Thymus (tissue), 11 donors: ENCODE results near the gene BLVRB. TPM values are rescaled to one million over a fixed set of nuclear protein-coding genes. Genes with fewer than 3 reads are reported as not detected.
"Not testable (repeated sequence)": the region's sequence is repeated elsewhere in the genome, so short reads cannot be mapped to it uniquely, and the experiment has no call there.

ENCODE experiments used
- DNase-seq, 9 donors: peaks; one replicate each; pipeline ENCODE4 v3.0.0-alpha.2; 2013; ENCODE audit warnings: low spot score in 9 of 9, low read depth in 6 of 9, missing footprints in 1 of 9
- H3K27ac ChIP-seq, 2 donors: one replicate each; pipeline ENCODE4 v1.5.1; 2013; ENCODE audit warnings: control low read depth in 1 of 2, low read depth in 1 of 2, low read length in 1 of 2, mild to moderate bottlenecking in 1 of 2, moderate library complexity in 1 of 2
- H3K27me3 ChIP-seq, 2 donors: one replicate each; pipeline ENCODE4 v1.5.1; 2013; ENCODE audit warnings: low read length in 1 of 2; ENCODE audit not compliant: control insufficient read depth in 2 of 2, insufficient read depth in 1 of 2
- H3K36me3 ChIP-seq, 2 donors: one replicate each; pipeline ENCODE4 v1.5.1; 2013; ENCODE audit warnings: low read length in 1 of 2, mild to moderate bottlenecking in 1 of 2, moderate library complexity in 1 of 2; ENCODE audit not compliant: control insufficient read depth in 2 of 2, insufficient read depth in 2 of 2
- H3K4me1 ChIP-seq, 2 donors: one replicate each; pipeline ENCODE4 v1.5.1; 2013; ENCODE audit warnings: low read length in 2 of 2; ENCODE audit not compliant: control insufficient read depth in 2 of 2, insufficient read depth in 2 of 2
- H3K4me3 ChIP-seq, 2 donors: one replicate each; pipeline ENCODE4 v1.5.1; 2013; ENCODE audit warnings: low read length in 2 of 2, control low read depth in 1 of 2, mild to moderate bottlenecking in 1 of 2
- H3K9me3 ChIP-seq, 2 donors: one replicate each; pipeline ENCODE4 v1.5.1; 2013; ENCODE audit warnings: low read length in 1 of 2, mild to moderate bottlenecking in 1 of 2; ENCODE audit not compliant: control insufficient read depth in 2 of 2, insufficient read depth in 1 of 2
- WGBS: extraction: QIAGEN DNeasy Blood & Tissue Kit; methylation state at CpG from one replicate; pipeline ENCODE4 v1.1.7; 2013; 5-methylcytosine and 5-hydroxymethylcytosine counted together
- polyA plus RNA-seq: library from polyadenylated mRNA; stranded (reverse); fragments of 200-250 nt; gene quantifications from one replicate; pipeline ENCODE4 v1.2.3, GENCODE V29; 2013
- total RNA-seq: library from RNA; stranded (reverse); fragments of 120-200 nt; gene quantifications from one replicate; pipeline ENCODE4 v1.2.4, GENCODE V29; 2013
- donor health status: healthy.

The BLVRB gene
- total and polyA plus RNA-seq, 2 donors: 49.9 to 88.8 TPM

GRCh38 chr19:40460185-40460584, 5.4 kb downstream of the BLVRB start:
- peaks cover 0 to 11% of the 10 kb centered on the region in 2 donors for H3K27me3 ChIP-seq
- WGBS: 99% methylated on average over 3 of the region's 3 CpGs
- DNase-seq: no peak
- H3K27ac ChIP-seq: no peak overlapping the region
- H3K4me3 ChIP-seq: no peak overlapping the region
- no peaks in the 10 kb centered on the region for H3K36me3 ChIP-seq
- H3K9me3 ChIP-seq: no peaks in the 10 kb centered on the region
- H3K4me1 ChIP-seq: peaks cover 2 to 8% of the 10 kb centered on the region in 2 donors

- H3K4me1 ChIP-seq: peaks cover 0 to 2% of the 10 kb centered on the region in 2 donors
- H3K36me3 ChIP-seq: no peaks in the 10 kb centered on the region
- no peak overlapping the region for H3K27ac ChIP-seq
- no peaks in the 10 kb centered on the region for H3K27me3 ChIP-seq
- H3K4me3 ChIP-seq: no peak overlapping the region
- DNase-seq: no peak
- 97% methylated on average over 3 of the region's 3 CpGs for WGBS
- H3K9me3 ChIP-seq: no peaks in the 10 kb centered on the region
These were observed 7.0 kb downstream of the BLVRB start for GRCh38 chr19:40458597-40458974.

- WGBS: 95% methylated on average over 27 of the region's 27 CpGs
- DNase-seq: no peak
- Histone ChIP-seq H3K4me1 (peaks cover 0 to 2% of the 10 kb centered on the region in 2 donors), H3K36me3 (no peaks in the 10 kb centered on the region), H3K27ac (no peak overlapping the region), H3K4me3 (no peak overlapping the region), H3K27me3 (no peaks in the 10 kb centered on the region), H3K9me3 (no peaks in the 10 kb centered on the region)
These were observed 7.5 kb downstream of the BLVRB start for GRCh38 chr19:40457953-40458596.

- WGBS: 98% methylated on average over 5 of the region's 5 CpGs
- H3K4me1 ChIP-seq: peaks cover 0 to 2% of the 10 kb centered on the region in 2 donors
- no peaks in the 10 kb centered on the region for H3K9me3 ChIP-seq
- H3K27me3 ChIP-seq: no peaks in the 10 kb centered on the region
- H3K4me3 ChIP-seq: no peak overlapping the region
- H3K36me3 ChIP-seq: no peaks in the 10 kb centered on the region
- DNase-seq: no peak
- H3K27ac ChIP-seq: no peak overlapping the region
These were observed 8.5 kb downstream of the BLVRB start for GRCh38 chr19:40457048-40457447.

GRCh38 chr19:40453943-40454342, 11.6 kb downstream of the BLVRB start:
- WGBS: 99% methylated on average over 6 of the region's 6 CpGs
- not testable (repeated sequence) for H3K27me3 ChIP-seq, H3K27ac ChIP-seq, H3K4me3 ChIP-seq, DNase-seq, H3K9me3 ChIP-seq, H3K4me1 ChIP-seq, H3K36me3 ChIP-seq

- Histone ChIP-seq H3K27ac (peak overlapping the region in 1 of 2 donors; percentile 47), H3K36me3 (no peaks in the 10 kb centered on the region), H3K27me3 (no peaks in the 10 kb centered on the region), H3K9me3 (no peaks in the 10 kb centered on the region), H3K4me3 (no peak overlapping the region), H3K4me1 (no peaks in the 10 kb centered on the region)
- WGBS: 95% methylated on average over 5 of the region's 5 CpGs
- DNase-seq: no peak
These were observed 12.3 kb downstream of the BLVRB start for GRCh38 chr19:40453151-40453735.

GRCh38 chr19:40452016-40452415, 13.5 kb downstream of the BLVRB start:
- Histone ChIP-seq H3K4me3 (no peak overlapping the region), H3K4me1 (no peaks in the 10 kb centered on the region), H3K36me3 (no peaks in the 10 kb centered on the region), H3K27ac (no peak overlapping the region), H3K27me3 (no peaks in the 10 kb centered on the region), H3K9me3 (no peaks in the 10 kb centered on the region)
- WGBS: 93% methylated on average over 5 of the region's 5 CpGs
- DNase-seq: no peak

GRCh38 chr19:40450664-40451063, 14.9 kb downstream of the BLVRB start:
- no peak for DNase-seq
- no peaks in the 10 kb centered on the region for H3K9me3 ChIP-seq
- H3K27me3 ChIP-seq: no peaks in the 10 kb centered on the region
- 95% methylated on average over 4 of the region's 4 CpGs for WGBS
- no peak overlapping the region for H3K27ac ChIP-seq
- H3K4me1 ChIP-seq: no peaks in the 10 kb centered on the region
- no peaks in the 10 kb centered on the region for H3K36me3 ChIP-seq
- no peak overlapping the region for H3K4me3 ChIP-seq

- H3K27ac ChIP-seq: no peak overlapping the region
- DNase-seq: no peak
- H3K9me3 ChIP-seq: no peaks in the 10 kb centered on the region
- no peaks in the 10 kb centered on the region for H3K36me3 ChIP-seq
- H3K4me1 ChIP-seq: peaks cover 3 to 5% of the 10 kb centered on the region in 2 donors
- 97% methylated on average over 4 of the region's 4 CpGs for WGBS
- no peak overlapping the region for H3K4me3 ChIP-seq
- H3K27me3 ChIP-seq: no peaks in the 10 kb centered on the region
These were observed 16.0 kb downstream of the BLVRB start for GRCh38 chr19:40449506-40449905.
